GM12872 (cell line): ENCODE measurements around the gene CDKAL1.

ENCODE experiments used
- TF ChIP-seq, protein P1 (sequence below): IDR thresholded peaks from 3 replicates; pipeline ENCODE4 v1.5.1; 2011; ENCODE audit warnings: low read depth, mild to moderate bottlenecking, low read length, moderate library complexity; ENCODE audit not compliant: insufficient read depth

CDKAL1 gene

DNA sequence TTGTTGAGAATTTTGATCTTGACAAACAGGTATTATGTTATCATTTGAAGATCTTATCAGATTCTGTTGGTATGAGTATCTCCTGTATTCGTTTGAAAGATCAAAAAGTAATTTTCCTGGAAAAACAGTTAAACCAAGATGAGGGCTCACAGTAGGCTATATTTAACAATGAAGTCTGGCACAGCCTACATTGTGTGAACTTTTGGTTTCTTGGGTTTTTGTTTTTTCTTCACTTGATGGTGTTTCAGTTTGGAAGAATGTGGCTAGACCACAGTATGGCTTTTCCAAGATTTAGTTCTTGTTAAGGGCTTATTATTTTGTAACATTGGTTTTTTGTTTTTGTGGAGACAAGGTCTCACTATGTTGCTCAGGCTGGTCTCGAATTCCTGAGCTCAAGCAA, 306.4 kb downstream of the CDKAL1 start:
- TF ChIP-seq, protein P1, sequence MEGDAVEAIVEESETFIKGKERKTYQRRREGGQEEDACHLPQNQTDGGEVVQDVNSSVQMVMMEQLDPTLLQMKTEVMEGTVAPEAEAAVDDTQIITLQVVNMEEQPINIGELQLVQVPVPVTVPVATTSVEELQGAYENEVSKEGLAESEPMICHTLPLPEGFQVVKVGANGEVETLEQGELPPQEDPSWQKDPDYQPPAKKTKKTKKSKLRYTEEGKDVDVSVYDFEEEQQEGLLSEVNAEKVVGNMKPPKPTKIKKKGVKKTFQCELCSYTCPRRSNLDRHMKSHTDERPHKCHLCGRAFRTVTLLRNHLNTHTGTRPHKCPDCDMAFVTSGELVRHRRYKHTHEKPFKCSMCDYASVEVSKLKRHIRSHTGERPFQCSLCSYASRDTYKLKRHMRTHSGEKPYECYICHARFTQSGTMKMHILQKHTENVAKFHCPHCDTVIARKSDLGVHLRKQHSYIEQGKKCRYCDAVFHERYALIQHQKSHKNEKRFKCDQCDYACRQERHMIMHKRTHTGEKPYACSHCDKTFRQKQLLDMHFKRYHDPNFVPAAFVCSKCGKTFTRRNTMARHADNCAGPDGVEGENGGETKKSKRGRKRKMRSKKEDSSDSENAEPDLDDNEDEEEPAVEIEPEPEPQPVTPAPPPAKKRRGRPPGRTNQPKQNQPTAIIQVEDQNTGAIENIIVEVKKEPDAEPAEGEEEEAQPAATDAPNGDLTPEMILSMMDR: no peak

- TF ChIP-seq, protein P1: no peak
These were observed 307.5 kb downstream of the CDKAL1 start for GRCh38 chr6:20841806-20842205.

GRCh38 chr6:20845592-20845991, 311.3 kb downstream of the CDKAL1 start:
- TF ChIP-seq, protein P1: no peak

DNA sequence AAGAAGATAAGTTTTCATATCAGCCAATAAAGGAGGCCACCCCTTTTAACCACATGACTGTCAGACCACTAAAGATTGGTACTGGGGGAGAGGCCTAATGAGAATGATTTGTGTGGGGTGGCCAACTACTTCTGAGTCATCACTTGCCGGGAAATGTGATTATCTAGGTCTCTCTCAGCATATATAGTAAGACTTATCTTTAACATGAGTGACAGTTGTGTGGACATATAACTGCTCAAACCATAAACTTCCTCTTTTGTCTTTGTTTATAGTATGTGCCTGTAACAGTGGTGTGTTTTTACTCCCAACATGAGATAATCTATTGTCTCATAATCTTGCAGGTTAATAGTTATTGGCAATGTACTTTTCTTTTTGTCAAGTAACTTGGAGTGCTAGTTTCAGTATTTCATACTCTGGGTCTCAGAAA, 312.4 kb downstream of the CDKAL1 start:
- TF ChIP-seq, protein P1: no peak

DNA sequence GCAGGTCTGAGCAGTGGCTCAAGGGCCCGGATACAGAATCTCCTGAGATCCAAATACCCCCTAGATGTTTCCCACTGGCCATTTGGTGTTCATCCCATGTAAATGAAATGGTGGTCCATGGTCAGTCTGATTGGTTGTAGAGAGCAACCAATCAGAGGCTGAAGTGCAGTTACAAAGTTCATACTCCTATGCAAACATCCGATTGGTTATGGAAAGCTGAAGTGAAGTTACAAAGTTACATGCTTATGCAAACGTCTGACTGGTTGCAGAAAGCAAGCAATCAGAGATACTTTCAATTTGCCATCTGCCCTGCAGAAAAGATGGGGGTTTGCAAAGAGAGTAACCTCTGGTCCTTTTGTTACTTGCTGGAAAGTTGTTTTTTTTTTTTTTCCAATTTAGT, 313.6 kb downstream of the CDKAL1 start:
- TF ChIP-seq, protein P1: no peak

- TF ChIP-seq, protein P1: no peak
These were observed 316.6 kb downstream of the CDKAL1 start for GRCh38 chr6:20850686-20851416.

- TF ChIP-seq, protein P1: no peak
These were observed 317.5 kb downstream of the CDKAL1 start for GRCh38 chr6:20851795-20852194.
